ENCODE results near the gene UBLCP1.

DNA sequence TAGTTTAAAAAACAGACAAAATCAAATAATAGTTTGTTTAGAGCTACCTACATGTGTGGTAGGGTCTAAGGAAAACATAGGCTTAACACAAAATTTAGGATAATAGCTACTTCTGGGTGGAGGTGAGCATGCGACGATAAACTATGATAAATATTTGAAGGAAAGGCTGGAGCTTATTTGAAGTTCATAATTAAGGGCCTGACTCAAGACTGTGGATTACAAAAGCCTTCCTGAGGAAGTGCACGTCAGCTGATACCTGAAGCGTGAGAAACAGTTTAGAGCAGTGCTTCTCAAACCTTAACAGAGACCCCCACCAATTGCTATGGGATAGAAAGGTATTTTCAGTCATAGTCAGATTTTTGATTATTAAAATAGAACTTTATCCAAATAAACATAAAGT, 20.4 kb upstream of the UBLCP1 start:
- TF ChIP-seq CTCF (IDR thresholded peaks at IDR 0.05) (no peak), POLR2A (IDR thresholded peaks at IDR 0.05) (no peak), POLR2AphosphoS5 (IDR thresholded peaks at IDR 0.05; ENCODE audit: insufficient read depth in 1 of 2, low read depth in 1 of 2) (no peak)

Data from vagina (tissue), 2 donors.